K562 (cell line): Measurements from ENCODE around the gene ESCO1. TPM values are rescaled to one million over a fixed set of nuclear protein-coding genes. Genes with fewer than 3 reads are reported as not detected.
"Not testable (repeated sequence)": the region's sequence is repeated elsewhere in the genome, so short reads cannot be mapped to it uniquely, and the experiment has no call there.

ENCODE experiments used
- ATAC-seq: fragments of 200-7000 bp; cut with Tn5 transposase; 3 replicates; pipeline ENCODE4 v1.9.1; 2020; ENCODE audit warnings: moderate library complexity
- BruUV-seq: library from RNA; stranded (reverse); fragments of 400-500 nt; replicated peaks from 2 replicates; lab custom pipeline; 2021; lab: Mats Ljungman, UMichigan
- CTCF ChIA-PET: fragments of 300-600 bp; formaldehyde crosslinking; extraction: SDS; loops from one replicate; lab custom pipeline; 2021; ENCODE audit warnings: low intra/inter-chr PET ratio; lab: Yijun Ruan, JAX
- POLR2A ChIA-PET: fragments of 300-600, 350-650 bp; sonication (Branson Sonifier 250); formaldehyde crosslinking; extraction: SDS; loops from one replicate; lab custom pipeline; 2021; ENCODE audit warnings: antibody characterized with exemption, inconsistent platforms; lab: Yijun Ruan, JAX
- DNase-seq, 4 experiments: peaks; one replicate each; pipeline versions ENCODE4 v3.0.0 to v3.0.0-alpha.2; 2011 to 2018; ENCODE audit warnings: low spot score in 3 of 4, mixed read lengths in 3 of 4; ENCODE audit errors: extremely low read depth in 1 of 4
- FAIRE-seq: peaks from 2 replicates; lab custom pipeline; 2011; peaks lifted over from hg19 to GRCh38; lab: Jason Lieb, UNC
- H2AFZ ChIP-seq: 2 replicates; pipeline ENCODE4 v1.6.0; 2011; ENCODE audit warnings: low read depth, low read length, control low read depth, inconsistent platforms
- H3K27ac ChIP-seq: fragments of 200-600 bp; 3 replicates; pipeline ENCODE4 v1.8.0; 2011; ENCODE audit warnings: low read depth, mild to moderate bottlenecking, control low read depth, inconsistent platforms, low read length, moderate library complexity, mixed read lengths; ENCODE audit errors: extremely low read depth
- H3K27me3 ChIP-seq, 2 experiments: fragments of 300-600 bp in 1 of 2; 2 replicates in 1 of 2; 3 replicates in 1 of 2; pipeline versions ENCODE4 v1.6.0 to v1.8.0; 2011; ENCODE audit warnings: inconsistent platforms in 2 of 2, low read length in 2 of 2, mild to moderate bottlenecking in 1 of 2, mixed read lengths in 1 of 2, moderate library complexity in 1 of 2; ENCODE audit not compliant: control insufficient read depth in 2 of 2, insufficient read depth in 2 of 2
- H3K36me3 ChIP-seq: fragments of 300-600 bp; 3 replicates; pipeline ENCODE4 v1.8.0; 2011; ENCODE audit warnings: mild to moderate bottlenecking, low read length, inconsistent platforms; ENCODE audit not compliant: control insufficient read depth, insufficient read depth
- H3K4me1 ChIP-seq, 2 experiments: fragments of 200-600 bp in 1 of 2; replicated peaks in 1 of 2; 2 replicates in 1 of 2; 3 replicates in 1 of 2; pipeline versions ENCODE4 v1.5.1 to v1.8.0; 2011; ENCODE audit warnings: inconsistent platforms in 2 of 2, low read length in 2 of 2, mild to moderate bottlenecking in 1 of 2, mixed read lengths in 1 of 2, moderate library complexity in 1 of 2; ENCODE audit not compliant: control insufficient read depth in 2 of 2, insufficient read depth in 2 of 2
- H3K4me2 ChIP-seq: 2 replicates; pipeline ENCODE4 v1.6.1; 2011; ENCODE audit warnings: low read length, control low read depth, inconsistent platforms, mixed read lengths; ENCODE audit not compliant: insufficient read depth
- H3K4me3 ChIP-seq: fragments of 200-600 bp; sonication (generic), shearing (Covaris generic); 2 replicates; pipeline ENCODE4 v1.5.1; 2016; ENCODE audit warnings: control low read depth, inconsistent platforms
- H3K79me2 ChIP-seq: fragments of 200-600 bp; 3 replicates; pipeline ENCODE4 v1.8.0; 2011; ENCODE audit warnings: low read length, inconsistent platforms; ENCODE audit not compliant: control insufficient read depth, insufficient read depth
- H3K9ac ChIP-seq, 2 experiments: 2 replicates each; pipeline versions ENCODE4 v1.6.0 to v1.6.1; 2011; ENCODE audit warnings: low read depth in 2 of 2, low read length in 2 of 2, control low read depth in 1 of 2, inconsistent platforms in 1 of 2, mild to moderate bottlenecking in 1 of 2, mixed read lengths in 1 of 2; ENCODE audit not compliant: insufficient read depth in 1 of 2
- H3K9me1 ChIP-seq: one replicate; pipeline ENCODE4 v1.6.0; 2011; ENCODE audit warnings: inconsistent platforms, mild to moderate bottlenecking, low read length, moderate library complexity; ENCODE audit not compliant: control insufficient read depth, insufficient read depth
- H3K9me3 ChIP-seq: replicated peaks from 2 replicates; pipeline ENCODE4 v1.5.1; 2011; ENCODE audit warnings: low read depth, low read length, inconsistent platforms; ENCODE audit not compliant: control insufficient read depth, insufficient read depth
- H4K20me1 ChIP-seq: replicated peaks from 2 replicates; pipeline ENCODE4 v1.6.1; 2011; ENCODE audit warnings: low read length, inconsistent platforms, mixed read lengths; ENCODE audit not compliant: control insufficient read depth, insufficient read depth
- DPF2 ChIP-seq: fragments of 450-650 bp; IDR thresholded peaks from 2 replicates; pipeline ENCODE4 v1.6.1; 2016
- GATA2 ChIP-seq: sonication (generic); formaldehyde crosslinking; IDR thresholded peaks from 2 replicates; pipeline ENCODE4 v1.4.0; 2020; ENCODE audit warnings: mild to moderate bottlenecking, missing genetic modification reagents
- GTF2E2 ChIP-seq: fragments of 200-800 bp; sonication (Bioruptor generic); IDR thresholded peaks from 2 replicates; pipeline ENCODE4 v1.6.1; 2016; ENCODE audit warnings: missing genetic modification characterization, missing compliant biosample characterization
- WGBS: fragments of 100-300 bp; shearing (Covaris generic); methylation state at CpG from one replicate; pipeline ENCODE4 v1.1.6; 2016; ENCODE audit warnings: low coverage, mixed read lengths; ENCODE audit not compliant: insufficient coverage; ENCODE audit errors: missing lambda C conversion rate; 5-methylcytosine and 5-hydroxymethylcytosine counted together
- in situ Hi-C: fragments of 300-500 bp; cut with MboI; formaldehyde crosslinking; loops from 4 replicates; pipeline ENCODE4 v1.15.0; 2018; ENCODE audit warnings: inconsistent platforms, mixed read lengths
- intact Hi-C: fragments of 100-400 bp; cut with micrococcal nuclease; formaldehyde crosslinking; loops from 2 replicates; pipeline ENCODE4 v1.14.2; 2022
- polyA plus RNA-seq, 8 experiments: library from polyadenylated mRNA; depleted of rRNA in 4 of 8; stranded (reverse) in 5 of 8; unstranded in 3 of 8; fragments of >200 nt; fragmentation: Nextera tagmentation in 2 of 8; fragmentation: Illumina TruSeq in 1 of 8; extraction: Ambion mirVana in 2 of 8; extraction: Trizol in 1 of 8; gene quantifications; 2 replicates each; pipeline versions ENCODE4 v1.2.1 to v1.2.3, GENCODE V29; 2011 to 2014; ENCODE audit warnings: inconsistent platforms in 1 of 8, missing spikeins in 1 of 8
- total RNA-seq, 7 experiments: library from RNA; depleted of rRNA in 6 of 7; stranded (reverse); fragments of >200 nt in 6 of 7; fragmentation: Illumina TruSeq in 2 of 7; extraction: Trizol in 2 of 7; gene quantifications; 2 replicates each; pipeline versions ENCODE4 v1.2.1 to v1.2.3, GENCODE V29; 2011 to 2021; ENCODE audit warnings: low replicate concordance in 1 of 7
- TF ChIP-seq, protein P1 (sequence below), 2 experiments: fragments of 450-650 bp; IDR thresholded peaks; 2 replicates each; pipeline ENCODE4 v1.6.1; 2016
- TF ChIP-seq, protein P2 (sequence below): fragments of 250-450 bp; sonication (Bioruptor Pico); IDR thresholded peaks from 2 replicates; pipeline ENCODE4 v1.8.0; 2022; ENCODE audit warnings: inconsistent platforms

ESCO1 gene
- total and polyA plus RNA-seq, 9 of the 15 experiments (the other 6 are each of a cell fraction or from before 2014, with no cell fraction given) = 15.0 to 31.3 (median 19.6) TPM

DNA sequence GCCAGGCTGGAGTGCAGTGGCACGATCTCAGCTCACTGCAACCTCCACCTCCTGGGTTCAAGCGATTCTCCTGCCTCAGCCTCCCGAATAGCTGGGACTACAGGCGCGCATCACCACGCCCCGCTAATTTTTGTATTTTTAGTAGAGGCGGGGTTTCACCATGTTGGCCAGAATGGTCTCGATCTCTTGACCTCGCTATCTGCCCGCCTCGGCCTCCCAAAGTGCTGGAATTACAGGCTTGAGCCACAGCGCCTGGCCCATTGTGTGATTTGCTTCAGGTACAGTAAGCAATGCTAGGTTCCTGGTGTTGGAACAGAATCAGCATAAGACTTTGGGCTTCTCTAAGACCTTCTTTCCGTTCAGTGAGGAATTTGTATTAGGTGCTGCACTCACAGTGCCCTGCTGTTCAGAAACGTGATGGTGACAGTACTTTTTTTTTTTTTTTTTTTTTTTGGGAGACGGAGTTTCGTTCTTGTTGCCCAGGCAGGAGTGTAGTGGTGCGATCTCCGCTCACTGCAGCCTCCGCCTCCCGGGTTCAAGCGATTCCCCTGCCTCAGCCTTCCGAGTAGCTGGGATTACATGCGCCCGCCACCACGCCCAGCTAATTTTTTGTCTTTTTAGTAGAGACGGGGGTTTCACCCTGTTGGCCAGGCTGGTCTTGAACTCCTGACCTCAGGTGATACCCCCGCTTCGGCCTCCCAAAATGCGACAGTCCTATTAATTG lies 11.1 kb upstream of the ESCO1 start:
- intact Hi-C loops = loop anchor here (5.0 to 10.0 kb wide), 3 partner anchors 91 to 243 kb away; partner anchors contain the start of genes ABHD3 and MIB1
- H3K9me3 ChIP-seq, DNase-seq, H4K20me1 ChIP-seq, FAIRE-seq, BruUV-seq, ATAC-seq, in situ Hi-C loops, H3K9me1 ChIP-seq, H3K27me3 ChIP-seq: not testable (repeated sequence)
- POLR2A ChIA-PET = interaction anchor here (1.0 to 2.5 kb wide), 8 partner anchors 9 to 92 kb away, joined by 3 to 31 read pairs (median 3); partner anchors contain the start of gene ESCO1
- peak overlapping the region; percentile 84 for H3K4me2 ChIP-seq
- H3K4me1 ChIP-seq = peaks cover 7 to 10% of the 10 kb centered on the region in 2 experiments; a peak in 3 of 5 replicates
- peak overlapping the region; percentile 95 to 100 for H3K9ac ChIP-seq
- peak overlapping the region; percentile 67 for H3K4me3 ChIP-seq
- peak overlapping the region; percentile 95 for H2AFZ ChIP-seq
- TF ChIP-seq DPF2 = peak; percentile 20; the same call in 1 of the 2 replicates
- TF ChIP-seq, protein P1, sequence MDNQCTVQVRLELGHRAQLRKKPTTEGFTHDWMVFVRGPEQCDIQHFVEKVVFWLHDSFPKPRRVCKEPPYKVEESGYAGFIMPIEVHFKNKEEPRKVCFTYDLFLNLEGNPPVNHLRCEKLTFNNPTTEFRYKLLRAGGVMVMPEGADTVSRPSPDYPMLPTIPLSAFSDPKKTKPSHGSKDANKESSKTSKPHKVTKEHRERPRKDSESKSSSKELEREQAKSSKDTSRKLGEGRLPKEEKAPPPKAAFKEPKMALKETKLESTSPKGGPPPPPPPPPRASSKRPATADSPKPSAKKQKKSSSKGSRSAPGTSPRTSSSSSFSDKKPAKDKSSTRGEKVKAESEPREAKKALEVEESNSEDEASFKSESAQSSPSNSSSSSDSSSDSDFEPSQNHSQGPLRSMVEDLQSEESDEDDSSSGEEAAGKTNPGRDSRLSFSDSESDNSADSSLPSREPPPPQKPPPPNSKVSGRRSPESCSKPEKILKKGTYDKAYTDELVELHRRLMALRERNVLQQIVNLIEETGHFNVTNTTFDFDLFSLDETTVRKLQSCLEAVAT (IDR thresholded peaks at IDR 0.05) = peak in 1 of 2 experiments; percentile 86; a peak in 2 of 4 replicates
- TF ChIP-seq GTF2E2 (tag) = 0 out of 2 replicates have a peak, but pooled peaks have one; percentile 11
- TF ChIP-seq, protein P2, sequence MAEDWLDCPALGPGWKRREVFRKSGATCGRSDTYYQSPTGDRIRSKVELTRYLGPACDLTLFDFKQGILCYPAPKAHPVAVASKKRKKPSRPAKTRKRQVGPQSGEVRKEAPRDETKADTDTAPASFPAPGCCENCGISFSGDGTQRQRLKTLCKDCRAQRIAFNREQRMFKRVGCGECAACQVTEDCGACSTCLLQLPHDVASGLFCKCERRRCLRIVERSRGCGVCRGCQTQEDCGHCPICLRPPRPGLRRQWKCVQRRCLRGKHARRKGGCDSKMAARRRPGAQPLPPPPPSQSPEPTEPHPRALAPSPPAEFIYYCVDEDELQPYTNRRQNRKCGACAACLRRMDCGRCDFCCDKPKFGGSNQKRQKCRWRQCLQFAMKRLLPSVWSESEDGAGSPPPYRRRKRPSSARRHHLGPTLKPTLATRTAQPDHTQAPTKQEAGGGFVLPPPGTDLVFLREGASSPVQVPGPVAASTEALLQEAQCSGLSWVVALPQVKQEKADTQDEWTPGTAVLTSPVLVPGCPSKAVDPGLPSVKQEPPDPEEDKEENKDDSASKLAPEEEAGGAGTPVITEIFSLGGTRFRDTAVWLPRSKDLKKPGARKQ (CRISPR knock-in tag) = peak; percentile 59; the same call in 1 of the 2 replicates
- TF ChIP-seq GATA2 (CRISPR knock-in tag) = peak; percentile 67
- 66% methylated on average over 24 of the region's 30 CpGs for WGBS
- peaks cover 23% of the 10 kb centered on the region for H3K36me3 ChIP-seq
- peaks cover 45% of the 10 kb centered on the region for H3K79me2 ChIP-seq
- CTCF ChIA-PET = interaction anchor here (0.6 kb wide), 1 partner anchor 172 kb away, joined by 3 read pairs; no protein-coding TSS in a partner anchor
- H3K27ac ChIP-seq = peak overlapping the region; percentile 94; the same call in 1 of the 3 replicates
